SK-N-SH treated with all-trans-retinoic acid at 6 μM for 48 hours (cell line): ENCODE data around the gene HEPACAM2.

Experiments used
- BACH2 ChIP-seq: fragments of 250-450 bp; sonication (Bioruptor Pico); IDR thresholded peaks from 2 replicates; pipeline ENCODE4 v1.9.0; 2021; ENCODE audit warnings: mild to moderate bottlenecking, borderline replicate concordance
- CREB5 ChIP-seq: fragments of 250-450 bp; sonication (Bioruptor Pico); IDR thresholded peaks from 2 replicates; pipeline ENCODE4 v1.5.1; 2020; ENCODE audit warnings: low read depth, mild to moderate bottlenecking, moderate library complexity
- CSDC2 ChIP-seq: fragments of 250-450 bp; sonication (Bioruptor Pico); IDR thresholded peaks from 2 replicates; pipeline ENCODE4 v1.5.0; 2020; ENCODE audit warnings: mild to moderate bottlenecking, moderate library complexity
- PATZ1 ChIP-seq: fragments of 250-450 bp; sonication (Bioruptor Pico); IDR thresholded peaks from 2 replicates; pipeline ENCODE4 v1.8.0; 2020; ENCODE audit warnings: mild to moderate bottlenecking, moderate library complexity, borderline replicate concordance
- ZFP3 ChIP-seq: fragments of 250-450 bp; sonication (Bioruptor Pico); IDR thresholded peaks from 2 replicates; pipeline ENCODE4 v1.5.0; 2020; ENCODE audit warnings: mild to moderate bottlenecking, moderate library complexity
- ZNF8 ChIP-seq: fragments of 450-650 bp; formaldehyde crosslinking; IDR thresholded peaks from 2 replicates; pipeline ENCODE4 v1.5.0; 2020; ENCODE audit warnings: mild to moderate bottlenecking, moderate library complexity

DNA sequence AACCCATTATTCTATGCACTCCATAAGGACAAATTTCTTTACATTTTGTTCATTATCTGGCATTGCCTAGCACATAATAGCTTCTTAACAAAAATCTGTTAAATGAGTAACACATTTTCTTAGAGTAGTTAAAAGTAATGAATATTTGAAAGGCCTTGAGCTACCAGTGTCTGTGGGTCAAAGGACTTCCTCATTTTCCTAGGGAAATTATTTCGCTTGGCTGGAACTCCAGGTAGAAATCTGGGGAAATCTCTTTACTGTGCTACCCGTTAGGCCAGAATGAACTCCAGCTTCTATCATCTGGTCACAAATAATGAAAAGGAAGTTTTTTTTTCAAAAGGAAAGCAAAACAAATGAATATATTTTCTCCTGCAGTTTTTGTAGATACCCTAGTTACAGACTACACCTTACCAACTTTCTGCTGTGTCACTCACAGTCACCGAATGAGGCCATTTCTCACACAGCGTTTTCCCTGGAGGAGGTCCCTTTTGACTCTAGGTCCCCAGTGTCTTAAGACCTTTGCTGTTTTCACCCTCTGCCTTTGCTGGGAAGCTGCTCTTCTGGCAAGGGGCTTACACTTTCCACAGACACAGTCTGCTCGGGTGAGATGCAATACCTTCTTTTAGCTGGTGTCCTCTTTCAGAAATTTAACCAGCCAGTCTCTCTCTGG lies 79.7 kb downstream of the HEPACAM2 start:
- TF ChIP-seq CREB5, result no peak
- TF ChIP-seq BACH2 (CRISPR knock-in tag), result no peak
- no peak for TF ChIP-seq ZNF8 (CRISPR knock-in tag)
- no peak for TF ChIP-seq CSDC2
- TF ChIP-seq ZFP3 (CRISPR knock-in tag), result no peak
- no peak for TF ChIP-seq PATZ1
